ENCODE data around the gene CD151. TPM values are rescaled to one million over a fixed set of nuclear protein-coding genes. Genes with fewer than 3 reads are reported as not detected.

The CD151 gene
- polyA plus RNA-seq, 1 of the 3 experiments (the other 2 are of a cell fraction), result 922 TPM

DNA sequence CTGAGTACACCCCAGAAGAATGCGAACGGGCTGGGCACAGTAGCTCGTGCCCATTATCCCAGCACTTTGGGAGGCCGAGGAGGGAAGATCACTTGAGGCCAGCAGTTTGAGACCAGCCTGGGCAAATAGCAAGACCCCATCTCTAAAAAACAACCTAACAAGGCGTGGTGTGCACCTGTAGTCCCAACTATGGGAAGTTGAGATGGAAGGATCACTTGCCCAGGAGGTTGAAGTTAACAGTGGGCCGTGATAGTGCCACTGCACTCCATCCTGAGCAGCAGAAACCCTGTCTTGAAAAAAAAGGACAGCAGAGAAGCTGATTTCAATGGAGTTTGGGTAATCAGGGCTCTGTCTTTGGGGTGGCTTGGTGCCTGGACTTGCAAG, 19.7 kb upstream of the CD151 start:
- H3F3A ChIP-seq (replicated peaks; ENCODE audit: insufficient read depth), result peaks cover 37% of the 10 kb centered on the region
- 88% methylated on average over 4 of the region's 6 CpGs for WGBS (ENCODE audit: low lambda C conversion rate)
- H3K79me2 ChIP-seq (ENCODE audit: insufficient read depth), result peaks cover 44% of the 10 kb centered on the region
- no peaks in the 10 kb centered on the region for H3K9me3 ChIP-seq
- H3K4me2 ChIP-seq, result no peak overlapping the region
- H2AFZ ChIP-seq (ENCODE audit: low read depth), result no peak overlapping the region
- no peak for TF ChIP-seq FOXJ3 (CRISPR knock-in tag; IDR thresholded peaks at IDR 0.05)
- no peak for TF ChIP-seq USF2 (IDR thresholded peaks at IDR 0.05; ENCODE audit: borderline replicate concordance, low read depth, low read length)
- TF ChIP-seq, protein P1, sequence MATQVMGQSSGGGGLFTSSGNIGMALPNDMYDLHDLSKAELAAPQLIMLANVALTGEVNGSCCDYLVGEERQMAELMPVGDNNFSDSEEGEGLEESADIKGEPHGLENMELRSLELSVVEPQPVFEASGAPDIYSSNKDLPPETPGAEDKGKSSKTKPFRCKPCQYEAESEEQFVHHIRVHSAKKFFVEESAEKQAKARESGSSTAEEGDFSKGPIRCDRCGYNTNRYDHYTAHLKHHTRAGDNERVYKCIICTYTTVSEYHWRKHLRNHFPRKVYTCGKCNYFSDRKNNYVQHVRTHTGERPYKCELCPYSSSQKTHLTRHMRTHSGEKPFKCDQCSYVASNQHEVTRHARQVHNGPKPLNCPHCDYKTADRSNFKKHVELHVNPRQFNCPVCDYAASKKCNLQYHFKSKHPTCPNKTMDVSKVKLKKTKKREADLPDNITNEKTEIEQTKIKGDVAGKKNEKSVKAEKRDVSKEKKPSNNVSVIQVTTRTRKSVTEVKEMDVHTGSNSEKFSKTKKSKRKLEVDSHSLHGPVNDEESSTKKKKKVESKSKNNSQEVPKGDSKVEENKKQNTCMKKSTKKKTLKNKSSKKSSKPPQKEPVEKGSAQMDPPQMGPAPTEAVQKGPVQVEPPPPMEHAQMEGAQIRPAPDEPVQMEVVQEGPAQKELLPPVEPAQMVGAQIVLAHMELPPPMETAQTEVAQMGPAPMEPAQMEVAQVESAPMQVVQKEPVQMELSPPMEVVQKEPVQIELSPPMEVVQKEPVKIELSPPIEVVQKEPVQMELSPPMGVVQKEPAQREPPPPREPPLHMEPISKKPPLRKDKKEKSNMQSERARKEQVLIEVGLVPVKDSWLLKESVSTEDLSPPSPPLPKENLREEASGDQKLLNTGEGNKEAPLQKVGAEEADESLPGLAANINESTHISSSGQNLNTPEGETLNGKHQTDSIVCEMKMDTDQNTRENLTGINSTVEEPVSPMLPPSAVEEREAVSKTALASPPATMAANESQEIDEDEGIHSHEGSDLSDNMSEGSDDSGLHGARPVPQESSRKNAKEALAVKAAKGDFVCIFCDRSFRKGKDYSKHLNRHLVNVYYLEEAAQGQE (IDR thresholded peaks at IDR 0.05; ENCODE audit: low read depth, low read length), result no peak
- no peak for TF ChIP-seq RXRA (IDR thresholded peaks at IDR 0.05; ENCODE audit: borderline replicate concordance, low read depth)
- TF ChIP-seq FOSL2 (IDR thresholded peaks at IDR 0.05; ENCODE audit: borderline replicate concordance, low read depth), result no peak
- no peak for TF ChIP-seq ELF1 (IDR thresholded peaks at IDR 0.05)
- no peak for TF ChIP-seq EZH2phosphoT487 (IDR thresholded peaks at IDR 0.05; ENCODE audit: borderline replicate concordance, low read depth)
- no peak for TF ChIP-seq IRF3 (IDR thresholded peaks at IDR 0.05; ENCODE audit: low read depth, low read length)
- TF ChIP-seq POLR2AphosphoS5 (IDR thresholded peaks at IDR 0.05; ENCODE audit: low read depth, low read length), result no peak; the same call in 1 of the 2 replicates
- no peak for TF ChIP-seq EP300 (IDR thresholded peaks at IDR 0.05; ENCODE audit: borderline replicate concordance in 1 of 2, low read depth in 1 of 2, low read length in 1 of 2)
- no peak for TF ChIP-seq RAD21 (IDR thresholded peaks at IDR 0.05; ENCODE audit: low read length)
- TF ChIP-seq CTCF (IDR thresholded peaks at IDR 0.05), result no peak
- TF ChIP-seq NFIC (IDR thresholded peaks at IDR 0.05; ENCODE audit: borderline replicate concordance), result no peak
- TF ChIP-seq MAX (IDR thresholded peaks at IDR 0.05; ENCODE audit: low read depth), result no peak
- no peaks in the 10 kb centered on the region for H3K27me3 ChIP-seq (ENCODE audit: insufficient read depth)
- ChIA-PET CTCF (interaction anchor here (1.1 kb wide), 1 partner anchor 86 kb away, joined by 3 read pairs; no protein-coding TSS in a partner anchor), POLR2A (no interaction called here)
- no peak overlapping the region for H3K9ac ChIP-seq
- peaks cover 6 to 19% of the 10 kb centered on the region in 2 experiments; a peak in 2 of 4 replicates for H3K4me1 ChIP-seq (ENCODE audit: control insufficient read depth in 1 of 2, insufficient read depth in 2 of 2, low read depth in 1 of 2, low read length in 1 of 2)
- no peak overlapping the region for H3K4me3 ChIP-seq (ENCODE audit: low read depth in 2 of 2, low read length in 1 of 2)
- H3K9me2 ChIP-seq, result no peaks in the 10 kb centered on the region
- no peak overlapping the region for H3K27ac ChIP-seq (ENCODE audit: low read depth in 2 of 2, low read length in 1 of 2)
- peaks cover 27 to 28% of the 10 kb centered on the region in 2 experiments for H3K36me3 ChIP-seq (replicated peaks in 1 of 2; ENCODE audit: control insufficient read depth in 1 of 2, insufficient read depth in 2 of 2, low read length in 1 of 2)
- H4K20me1 ChIP-seq (ENCODE audit: insufficient read depth), result peaks cover 30% of the 10 kb centered on the region
- DNase-seq, result no peak

Measured in SK-N-SH (cell line).